Measurements from ENCODE around the gene ABHD8. TPM values are rescaled to one million over a fixed set of nuclear protein-coding genes. Genes with fewer than 3 reads are reported as not detected.

Gene ABHD8
- total and polyA plus RNA-seq, 2 of the 13 experiments (the other 11 are each of a cell fraction or from before 2014, with no cell fraction given) = 6.3 to 7.2 TPM

GRCh38 chr19:17260842-17261325, 42.3 kb downstream of the ABHD8 start (continued):
- TF ChIP-seq SALL1 (CRISPR knock-in tag; IDR thresholded peaks at IDR 0.05) (peak; percentile 76; the same call in 1 of the 2 replicates), BORCS8-MEF2B (CRISPR knock-in tag; IDR thresholded peaks at IDR 0.05) (0 out of 2 replicates have a peak, but pooled peaks have one; percentile 40), ZNF574 (CRISPR knock-in tag; IDR thresholded peaks at IDR 0.05) (0 out of 2 replicates have a peak, but pooled peaks have one; percentile 42), ATRX (CRISPR knock-in tag; IDR thresholded peaks at IDR 0.05; ENCODE audit: borderline replicate concordance) (no peak), FOSL1 (CRISPR knock-in tag; IDR thresholded peaks at IDR 0.05; ENCODE audit: borderline replicate concordance) (no peak), ZNF543 (CRISPR knock-in tag; IDR thresholded peaks at IDR 0.05) (0 out of 2 replicates have a peak, but pooled peaks have one; percentile 39), NR3C1 (CRISPR knock-in tag; IDR thresholded peaks at IDR 0.05) (no peak), DMAP1 (CRISPR knock-in tag; IDR thresholded peaks at IDR 0.05) (peak; percentile 26; the same call in 1 of the 2 replicates), MED1 (CRISPR knock-in tag; IDR thresholded peaks at IDR 0.05) (0 out of 2 replicates have a peak, but pooled peaks have one; percentile 9), HMGXB4 (CRISPR knock-in tag; IDR thresholded peaks at IDR 0.05; ENCODE audit: borderline replicate concordance in 1 of 2, low read depth in 1 of 2) (peak; percentile 63 to 86), ZNF263 (CRISPR knock-in tag; IDR thresholded peaks at IDR 0.05) (peak; percentile 61; the same call in 1 of the 2 replicates), KLF6 (CRISPR knock-in tag; IDR thresholded peaks at IDR 0.05) (no peak), ZNF180 (CRISPR knock-in tag; IDR thresholded peaks at IDR 0.05; ENCODE audit: borderline replicate concordance, low read depth) (no peak), ONECUT2 (CRISPR knock-in tag; IDR thresholded peaks at IDR 0.05) (no peak), ZNF350 (CRISPR knock-in tag; IDR thresholded peaks at IDR 0.05; ENCODE audit: borderline replicate concordance, low read depth) (no peak; the same call in 1 of the 2 replicates), ZSCAN21 (CRISPR knock-in tag; IDR thresholded peaks at IDR 0.05; ENCODE audit: borderline replicate concordance) (no peak), ZNF747 (CRISPR knock-in tag; IDR thresholded peaks at IDR 0.05; ENCODE audit: borderline replicate concordance) (no peak), PHF8 (CRISPR knock-in tag; IDR thresholded peaks at IDR 0.05) (no peak), ZNF644 (CRISPR knock-in tag; IDR thresholded peaks at IDR 0.05; ENCODE audit: low read depth) (no peak), ZNF720 (CRISPR knock-in tag; IDR thresholded peaks at IDR 0.05) (no peak), ZNF674 (CRISPR knock-in tag; IDR thresholded peaks at IDR 0.05; ENCODE audit: low read depth) (no peak), CBX1 (IDR thresholded peaks at IDR 0.05; ENCODE audit: low read depth) (no peak)
- TF ChIP-seq, protein P1, sequence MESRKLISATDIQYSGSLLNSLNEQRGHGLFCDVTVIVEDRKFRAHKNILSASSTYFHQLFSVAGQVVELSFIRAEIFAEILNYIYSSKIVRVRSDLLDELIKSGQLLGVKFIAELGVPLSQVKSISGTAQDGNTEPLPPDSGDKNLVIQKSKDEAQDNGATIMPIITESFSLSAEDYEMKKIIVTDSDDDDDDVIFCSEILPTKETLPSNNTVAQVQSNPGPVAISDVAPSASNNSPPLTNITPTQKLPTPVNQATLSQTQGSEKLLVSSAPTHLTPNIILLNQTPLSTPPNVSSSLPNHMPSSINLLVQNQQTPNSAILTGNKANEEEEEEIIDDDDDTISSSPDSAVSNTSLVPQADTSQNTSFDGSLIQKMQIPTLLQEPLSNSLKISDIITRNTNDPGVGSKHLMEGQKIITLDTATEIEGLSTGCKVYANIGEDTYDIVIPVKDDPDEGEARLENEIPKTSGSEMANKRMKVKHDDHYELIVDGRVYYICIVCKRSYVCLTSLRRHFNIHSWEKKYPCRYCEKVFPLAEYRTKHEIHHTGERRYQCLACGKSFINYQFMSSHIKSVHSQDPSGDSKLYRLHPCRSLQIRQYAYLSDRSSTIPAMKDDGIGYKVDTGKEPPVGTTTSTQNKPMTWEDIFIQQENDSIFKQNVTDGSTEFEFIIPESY (CRISPR knock-in tag; IDR thresholded peaks at IDR 0.05) = peak; percentile 72
